Measurements from ENCODE around the gene SAYSD1. TPM values are rescaled to one million over a fixed set of nuclear protein-coding genes. Genes with fewer than 3 reads are reported as not detected.
A peak's percentile ranks its signal among the peaks of the same experiment; 100 is the strongest.
"Not testable (repeated sequence)": the region's sequence is repeated elsewhere in the genome, so short reads cannot be mapped to it uniquely, and the experiment has no call there.

SAYSD1 gene
- total RNA-seq, 1 donor from 2014 or later: 11.3 TPM

- H3K4me3 ChIP-seq (ENCODE audit: low read depth, low read length): no peak overlapping the region
- no peaks in the 10 kb centered on the region for H3K27me3 ChIP-seq (ENCODE audit: control insufficient read depth, insufficient read depth, low read length)
- DNase-seq (ENCODE audit: low read depth): peak; percentile 9
- H3K36me3 ChIP-seq (ENCODE audit: control insufficient read depth, insufficient read depth, low read length): no peaks in the 10 kb centered on the region
- TF ChIP-seq CTCF (IDR thresholded peaks at IDR 0.05; ENCODE audit: insufficient read depth, low read length, poor library complexity, severe bottlenecking): no peak
Observed at GRCh38 chr6:39137245-39137644, 22.3 kb upstream of the SAYSD1 start.

GRCh38 chr6:39136207-39136606 is 21.2 kb upstream of the SAYSD1 start:
- not testable (repeated sequence) for DNase-seq (ENCODE audit: low read depth); H3K4me3 ChIP-seq (ENCODE audit: low read depth, low read length)

DNA sequence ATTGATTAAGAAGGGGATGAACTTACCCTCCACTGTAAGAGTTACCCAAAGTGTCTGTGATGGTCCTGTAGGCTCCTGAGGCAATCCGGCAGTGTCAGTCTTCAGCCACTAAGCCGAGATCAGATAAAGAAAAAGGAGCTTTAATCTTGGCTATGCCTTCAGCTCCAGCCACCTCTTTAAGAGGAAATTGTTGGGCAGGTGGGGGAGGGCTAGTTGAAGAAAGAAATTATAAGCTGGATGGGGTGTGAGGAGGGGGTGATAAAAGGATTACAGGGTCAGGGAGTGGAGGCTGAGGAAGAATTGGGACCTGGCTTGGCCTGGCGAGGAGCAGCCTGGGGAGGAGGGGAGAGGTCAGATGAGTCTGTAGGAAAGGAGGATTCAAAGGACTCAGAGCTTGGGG is 19.8 kb upstream of the SAYSD1 start:
- H3K36me3 ChIP-seq (ENCODE audit: control insufficient read depth, insufficient read depth, low read length); H3K4me3 ChIP-seq (ENCODE audit: low read depth, low read length); DNase-seq (ENCODE audit: low read depth); H3K27me3 ChIP-seq (ENCODE audit: control insufficient read depth, insufficient read depth, low read length): not testable (repeated sequence)

More at GRCh38 chr6:39136207-39136606, 21.2 kb upstream of the SAYSD1 start:
- not testable (repeated sequence) for H3K36me3 ChIP-seq (ENCODE audit: control insufficient read depth, insufficient read depth, low read length); H3K27me3 ChIP-seq (ENCODE audit: control insufficient read depth, insufficient read depth, low read length)

- no peak for DNase-seq (ENCODE audit: low read depth)
- Histone ChIP-seq H3K4me3 (ENCODE audit: low read depth, low read length) (no peak overlapping the region), H3K36me3 (ENCODE audit: control insufficient read depth, insufficient read depth, low read length) (no peaks in the 10 kb centered on the region), H3K27me3 (ENCODE audit: control insufficient read depth, insufficient read depth, low read length) (no peaks in the 10 kb centered on the region)
- no peak for TF ChIP-seq CTCF (IDR thresholded peaks at IDR 0.05; ENCODE audit: insufficient read depth, low read length, poor library complexity, severe bottlenecking)
Observed at GRCh38 chr6:39130691-39131090, 15.7 kb upstream of the SAYSD1 start.

GRCh38 chr6:39128832-39129231 is 13.8 kb upstream of the SAYSD1 start:
- no peak for DNase-seq (ENCODE audit: low read depth)
- no peak overlapping the region for H3K4me3 ChIP-seq (ENCODE audit: low read depth, low read length)
- TF ChIP-seq CTCF (IDR thresholded peaks at IDR 0.05; ENCODE audit: insufficient read depth, low read length, poor library complexity, severe bottlenecking): no peak
- H3K36me3 ChIP-seq (ENCODE audit: control insufficient read depth, insufficient read depth, low read length): no peaks in the 10 kb centered on the region
- no peaks in the 10 kb centered on the region for H3K27me3 ChIP-seq (ENCODE audit: control insufficient read depth, insufficient read depth, low read length)

GRCh38 chr6:39128106-39128505 is 13.1 kb upstream of the SAYSD1 start:
- TF ChIP-seq CTCF (IDR thresholded peaks at IDR 0.05; ENCODE audit: insufficient read depth, low read length, poor library complexity, severe bottlenecking): no peak
- Histone ChIP-seq H3K27me3 (ENCODE audit: control insufficient read depth, insufficient read depth, low read length) (no peaks in the 10 kb centered on the region), H3K4me3 (ENCODE audit: low read depth, low read length) (no peak overlapping the region), H3K36me3 (ENCODE audit: control insufficient read depth, insufficient read depth, low read length) (no peaks in the 10 kb centered on the region)
- DNase-seq (ENCODE audit: low read depth): no peak

DNA sequence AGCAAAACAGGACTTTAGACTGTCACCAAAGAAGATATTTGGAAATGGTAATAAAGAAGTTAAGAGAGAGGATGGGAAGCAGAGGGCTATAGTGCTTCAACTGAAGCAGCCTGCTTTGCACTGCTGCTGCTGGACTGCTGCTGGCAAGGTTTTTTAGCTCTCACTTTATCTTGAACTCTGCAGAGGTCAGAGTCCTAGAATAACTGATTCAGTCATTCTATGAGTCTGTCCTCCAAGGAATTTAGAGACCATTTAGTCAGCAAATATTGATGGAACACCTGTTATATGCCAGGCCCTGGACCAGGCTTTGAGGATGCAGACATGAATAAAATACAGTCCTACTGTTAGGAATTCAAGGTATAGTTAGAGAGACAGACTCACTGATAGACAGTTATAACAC is 9.1 kb upstream of the SAYSD1 start:
- H3K36me3 ChIP-seq (ENCODE audit: control insufficient read depth, insufficient read depth, low read length): no peaks in the 10 kb centered on the region
- no peaks in the 10 kb centered on the region for H3K27me3 ChIP-seq (ENCODE audit: control insufficient read depth, insufficient read depth, low read length)
- DNase-seq (ENCODE audit: low read depth): no peak
- no peak overlapping the region for H3K4me3 ChIP-seq (ENCODE audit: low read depth, low read length)
- no peak for TF ChIP-seq CTCF (IDR thresholded peaks at IDR 0.05; ENCODE audit: insufficient read depth, low read length, poor library complexity, severe bottlenecking)
